H1 (cell line): ENCODE results near the gene CLDN8.

Experiments used
- ATF3 ChIP-seq: IDR thresholded peaks from 2 replicates; pipeline ENCODE4 v1.6.1; 2011; ENCODE audit warnings: low read depth, mild to moderate bottlenecking, low read length; ENCODE audit not compliant: insufficient read depth
- CEBPB ChIP-seq: IDR thresholded peaks from 2 replicates; pipeline ENCODE4 v1.6.1; 2012; ENCODE audit warnings: low read depth, low read length
- CHD1 ChIP-seq: IDR thresholded peaks from 2 replicates; pipeline ENCODE4 v1.6.1; 2012; ENCODE audit warnings: low read depth, low read length, improper control_type of control experiment
- CHD7 ChIP-seq: fragments of 300-600 bp; sonication (generic); IDR thresholded peaks from 2 replicates; pipeline ENCODE4 v1.7.1; 2012; ENCODE audit warnings: low read length, moderate library complexity, mild to moderate bottlenecking, inconsistent platforms; ENCODE audit not compliant: insufficient replicate concordance
- CTCF ChIP-seq, 3 experiments: IDR thresholded peaks; 1 replicate in 2 of 3; 2 replicates in 1 of 3; pipeline versions ENCODE4 v1.5.1 to v1.6.1; 2011; ENCODE audit warnings: low read length in 3 of 3, mild to moderate bottlenecking in 3 of 3, inconsistent platforms in 2 of 3, low read depth in 1 of 3, moderate library complexity in 1 of 3; ENCODE audit not compliant: insufficient read depth in 1 of 3; ENCODE audit errors: control extremely low read depth in 1 of 3
- EZH2 ChIP-seq: fragments of 200-600 bp; sonication (generic); IDR thresholded peaks from 2 replicates; pipeline ENCODE4 v1.7.1; 2012; ENCODE audit warnings: low read depth, mild to moderate bottlenecking, moderate library complexity, low read length, inconsistent platforms; ENCODE audit not compliant: severe bottlenecking
- GABPA ChIP-seq: IDR thresholded peaks from 2 replicates; pipeline ENCODE4 v1.6.1; 2011; ENCODE audit warnings: mild to moderate bottlenecking, low read length, moderate library complexity, borderline replicate concordance; ENCODE audit not compliant: insufficient read depth
- HDAC2 ChIP-seq, 2 experiments: fragments of 300-600 bp in 1 of 2; sonication (generic) in 1 of 2; IDR thresholded peaks; 2 replicates each; pipeline ENCODE4 v1.6.1; 2011 to 2012; ENCODE audit warnings: low read depth in 2 of 2, low read length in 2 of 2, mild to moderate bottlenecking in 2 of 2, moderate library complexity in 2 of 2, borderline replicate concordance in 1 of 2, inconsistent platforms in 1 of 2
- MAX ChIP-seq: IDR thresholded peaks from 2 replicates; pipeline ENCODE4 v1.6.1; 2012; ENCODE audit warnings: inconsistent platforms
- POLR2A ChIP-seq, 2 experiments: IDR thresholded peaks; 1 replicate in 1 of 2; 2 replicates in 1 of 2; pipeline ENCODE4 v1.6.1; 2011; ENCODE audit warnings: low read depth in 2 of 2, low read length in 2 of 2, mild to moderate bottlenecking in 2 of 2; ENCODE audit errors: control extremely low read depth in 1 of 2
- RBBP5 ChIP-seq: IDR thresholded peaks from 2 replicates; pipeline ENCODE4 v1.7.1; 2012; ENCODE audit warnings: low read depth, mild to moderate bottlenecking, inconsistent platforms, low read length, moderate library complexity, borderline replicate concordance
- SP1 ChIP-seq: IDR thresholded peaks from 2 replicates; pipeline ENCODE4 v1.6.1; 2011; ENCODE audit warnings: low read depth, low read length
- YY1 ChIP-seq: IDR thresholded peaks from 2 replicates; pipeline ENCODE4 v1.6.1; 2011; ENCODE audit warnings: low read depth, mild to moderate bottlenecking, low read length
- ZNF274 ChIP-seq: IDR thresholded peaks from 2 replicates; pipeline ENCODE4 v1.7.0; 2012; ENCODE audit warnings: low read length, borderline replicate concordance; ENCODE audit errors: extremely low read depth

- TF ChIP-seq YY1 = no peak
- TF ChIP-seq CTCF (IDR thresholded peaks at IDR 0.05; ENCODE audit: control extremely low read depth in 1 of 3, insufficient read depth in 1 of 3, low read depth in 1 of 3, low read length in 3 of 3) = no peak
- TF ChIP-seq SP1 = no peak
- TF ChIP-seq POLR2A (IDR thresholded peaks at IDR 0.05; ENCODE audit: control extremely low read depth in 1 of 2, low read depth in 2 of 2, low read length in 2 of 2) = no peak
- TF ChIP-seq ATF3 = no peak
- TF ChIP-seq EZH2 = no peak
- TF ChIP-seq MAX = no peak
- TF ChIP-seq GABPA = no peak
- no peak for TF ChIP-seq CEBPB
- no peak for TF ChIP-seq RBBP5
- TF ChIP-seq HDAC2 (IDR thresholded peaks at IDR 0.05; ENCODE audit: borderline replicate concordance in 1 of 2, low read depth in 2 of 2, low read length in 2 of 2) = no peak
- TF ChIP-seq CHD1 = no peak
- TF ChIP-seq ZNF274 = no peak
- no peak for TF ChIP-seq CHD7
These were observed 18.2 kb upstream of the CLDN8 start for GRCh38 chr21:30234050-30234449.
